K562 (cell line): ENCODE results near the gene LLPH. TPM values are rescaled to one million over a fixed set of nuclear protein-coding genes. Genes with fewer than 3 reads are reported as not detected.

ENCODE experiments used
- ARID4B ChIP-seq: sonication (generic); formaldehyde crosslinking; IDR thresholded peaks from 2 replicates; pipeline ENCODE4 v1.8.0; 2022; ENCODE audit warnings: mild to moderate bottlenecking, missing genetic modification reagents
- CCNT2 ChIP-seq: IDR thresholded peaks from 2 replicates; pipeline ENCODE4 v1.6.1; 2011; ENCODE audit warnings: borderline replicate concordance, low read depth, mild to moderate bottlenecking, moderate library complexity, mixed read lengths, low read length; ENCODE audit not compliant: insufficient read length; ENCODE audit errors: extremely low read depth
- GATA2 ChIP-seq: sonication (generic); formaldehyde crosslinking; IDR thresholded peaks from 2 replicates; pipeline ENCODE4 v1.4.0; 2020; ENCODE audit warnings: mild to moderate bottlenecking, missing genetic modification reagents
- GTF2F1 ChIP-seq: IDR thresholded peaks from 2 replicates; pipeline ENCODE4 v1.6.1; 2011; ENCODE audit warnings: low read depth, low read length, improper control_type of control experiment
- PRPF4 ChIP-seq: fragments of 200-400 bp; formaldehyde crosslinking; IDR thresholded peaks from one replicate; pipeline ENCODE4 v1.6.1; 2017; ENCODE audit warnings: low read length, low read depth, mild to moderate bottlenecking; ENCODE audit not compliant: insufficient read depth, poor library complexity, severe bottlenecking
- TEAD2 ChIP-seq: fragments of 450-650 bp; IDR thresholded peaks from 2 replicates; pipeline ENCODE4 v1.6.1; 2016; ENCODE audit warnings: missing genetic modification characterization, control low read depth, missing compliant biosample characterization
- TRIM28 ChIP-seq: fragments of 450-650 bp; IDR thresholded peaks from 2 replicates; pipeline ENCODE4 v1.6.1; 2017
- ZC3H11A ChIP-seq: IDR thresholded peaks from 2 replicates; pipeline ENCODE4 v1.6.1; 2012; ENCODE audit warnings: low read depth, low read length, improper control_type of control experiment
- ZNF121 ChIP-seq: sonication (generic); formaldehyde crosslinking; conservative IDR thresholded peaks from 2 replicates; pipeline ENCODE4 v1.8.0; 2022; ENCODE audit warnings: missing genetic modification reagents
- ZNF124 ChIP-seq: sonication (generic); formaldehyde crosslinking; IDR thresholded peaks from 2 replicates; pipeline ENCODE4 v1.8.1; 2022; ENCODE audit warnings: missing genetic modification reagents
- ZNF133 ChIP-seq: fragments of 250-450 bp; sonication (Bioruptor Pico); IDR thresholded peaks from 2 replicates; pipeline ENCODE4 v1.4.0; 2020; ENCODE audit warnings: mild to moderate bottlenecking
- ZSCAN32 ChIP-seq: fragments of 450-650 bp; formaldehyde crosslinking; IDR thresholded peaks from 2 replicates; pipeline ENCODE4 v1.4.0; 2020; ENCODE audit warnings: mild to moderate bottlenecking, moderate library complexity
- polyA plus RNA-seq, 8 experiments: library from polyadenylated mRNA; depleted of rRNA in 4 of 8; stranded (reverse) in 5 of 8; unstranded in 3 of 8; fragments of >200 nt; fragmentation: Nextera tagmentation in 2 of 8; fragmentation: Illumina TruSeq in 1 of 8; extraction: Ambion mirVana in 2 of 8; extraction: Trizol in 1 of 8; gene quantifications; 2 replicates each; pipeline versions ENCODE4 v1.2.1 to v1.2.3, GENCODE V29; 2011 to 2014; ENCODE audit warnings: inconsistent platforms in 1 of 8, missing spikeins in 1 of 8
- total RNA-seq, 7 experiments: library from RNA; depleted of rRNA in 6 of 7; stranded (reverse); fragments of >200 nt in 6 of 7; fragmentation: Illumina TruSeq in 2 of 7; extraction: Trizol in 2 of 7; gene quantifications; 2 replicates each; pipeline versions ENCODE4 v1.2.1 to v1.2.3, GENCODE V29; 2011 to 2021; ENCODE audit warnings: low replicate concordance in 1 of 7
- TF ChIP-seq, protein P1 (sequence below): fragments of 250-450 bp; sonication (Bioruptor Pico); IDR thresholded peaks from 2 replicates; pipeline ENCODE4 v1.4.0; 2020
- TF ChIP-seq, protein P2 (sequence below): fragments of 250-450 bp; sonication (Bioruptor Pico); IDR thresholded peaks from 2 replicates; pipeline ENCODE4 v1.4.0; 2020; ENCODE audit warnings: mild to moderate bottlenecking
- TF ChIP-seq, protein P3 (sequence below): fragments of 450-650 bp; IDR thresholded peaks from 2 replicates; pipeline ENCODE4 v1.6.1; 2017; ENCODE audit warnings: antibody characterized with exemption

Gene LLPH
- total and polyA plus RNA-seq, 9 of the 15 experiments (the other 6 are each of a cell fraction or from before 2014, with no cell fraction given), result 19.1 to 87.3 (median 59.6) TPM

- TF ChIP-seq ARID4B (CRISPR knock-in tag) (peak; percentile 94), GATA2 (CRISPR knock-in tag) (no peak), GTF2F1 (no peak), CCNT2 (no peak), ZNF124 (no peak), ZC3H11A (no peak), ZNF121 (CRISPR knock-in tag) (no peak), ZNF133 (CRISPR knock-in tag) (no peak), PRPF4 (no peak), ZSCAN32 (no peak), TRIM28 (no peak), TEAD2 (no peak)
- TF ChIP-seq, protein P1, sequence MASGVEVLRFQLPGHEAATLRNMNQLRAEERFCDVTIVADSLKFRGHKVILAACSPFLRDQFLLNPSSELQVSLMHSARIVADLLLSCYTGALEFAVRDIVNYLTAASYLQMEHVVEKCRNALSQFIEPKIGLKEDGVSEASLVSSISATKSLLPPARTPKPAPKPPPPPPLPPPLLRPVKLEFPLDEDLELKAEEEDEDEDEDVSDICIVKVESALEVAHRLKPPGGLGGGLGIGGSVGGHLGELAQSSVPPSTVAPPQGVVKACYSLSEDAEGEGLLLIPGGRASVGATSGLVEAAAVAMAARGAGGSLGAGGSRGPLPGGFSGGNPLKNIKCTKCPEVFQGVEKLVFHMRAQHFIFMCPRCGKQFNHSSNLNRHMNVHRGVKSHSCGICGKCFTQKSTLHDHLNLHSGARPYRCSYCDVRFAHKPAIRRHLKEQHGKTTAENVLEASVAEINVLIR (CRISPR knock-in tag), result no peak
- TF ChIP-seq, protein P2, sequence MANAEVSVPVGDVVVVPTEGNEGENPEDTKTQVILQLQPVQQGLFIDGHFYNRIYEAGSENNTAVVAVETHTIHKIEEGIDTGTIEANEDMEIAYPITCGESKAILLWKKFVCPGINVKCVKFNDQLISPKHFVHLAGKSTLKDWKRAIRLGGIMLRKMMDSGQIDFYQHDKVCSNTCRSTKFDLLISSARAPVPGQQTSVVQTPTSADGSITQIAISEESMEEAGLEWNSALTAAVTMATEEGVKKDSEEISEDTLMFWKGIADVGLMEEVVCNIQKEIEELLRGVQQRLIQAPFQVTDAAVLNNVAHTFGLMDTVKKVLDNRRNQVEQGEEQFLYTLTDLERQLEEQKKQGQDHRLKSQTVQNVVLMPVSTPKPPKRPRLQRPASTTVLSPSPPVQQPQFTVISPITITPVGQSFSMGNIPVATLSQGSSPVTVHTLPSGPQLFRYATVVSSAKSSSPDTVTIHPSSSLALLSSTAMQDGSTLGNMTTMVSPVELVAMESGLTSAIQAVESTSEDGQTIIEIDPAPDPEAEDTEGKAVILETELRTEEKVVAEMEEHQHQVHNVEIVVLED (CRISPR knock-in tag), result no peak
- TF ChIP-seq, protein P3, sequence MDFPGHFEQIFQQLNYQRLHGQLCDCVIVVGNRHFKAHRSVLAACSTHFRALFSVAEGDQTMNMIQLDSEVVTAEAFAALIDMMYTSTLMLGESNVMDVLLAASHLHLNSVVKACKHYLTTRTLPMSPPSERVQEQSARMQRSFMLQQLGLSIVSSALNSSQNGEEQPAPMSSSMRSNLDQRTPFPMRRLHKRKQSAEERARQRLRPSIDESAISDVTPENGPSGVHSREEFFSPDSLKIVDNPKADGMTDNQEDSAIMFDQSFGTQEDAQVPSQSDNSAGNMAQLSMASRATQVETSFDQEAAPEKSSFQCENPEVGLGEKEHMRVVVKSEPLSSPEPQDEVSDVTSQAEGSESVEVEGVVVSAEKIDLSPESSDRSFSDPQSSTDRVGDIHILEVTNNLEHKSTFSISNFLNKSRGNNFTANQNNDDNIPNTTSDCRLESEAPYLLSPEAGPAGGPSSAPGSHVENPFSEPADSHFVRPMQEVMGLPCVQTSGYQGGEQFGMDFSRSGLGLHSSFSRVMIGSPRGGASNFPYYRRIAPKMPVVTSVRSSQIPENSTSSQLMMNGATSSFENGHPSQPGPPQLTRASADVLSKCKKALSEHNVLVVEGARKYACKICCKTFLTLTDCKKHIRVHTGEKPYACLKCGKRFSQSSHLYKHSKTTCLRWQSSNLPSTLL, result no peak
Measured at GRCh38 chr12:66130267-66131066, at the start of gene LLPH (continued).
